CD4-positive, alpha-beta T cell treated with Interleukin-6 at 100 ng/mL for 8 hours (primary cell): ENCODE measurements around the gene TULP3.

Experiments
- DNase-seq: peaks from one replicate; pipeline ENCODE4 v3.0.0-alpha.2; 2020; ENCODE audit warnings: mixed read lengths, low spot score

TULP3 gene

GRCh38 chr12:2877047-2877952 lies 13.4 kb upstream of the TULP3 start, which contains the start of the genes FOXM1 and RHNO1:
Gene FOXM1 (minus strand): TSS chr12:2877174. CDS start chr12:2874478, 2,696 bp downstream.
Gene RHNO1 (plus strand): TSS chr12:2877223. CDS start chr12:2885367, 8,144 bp downstream.
- peak; percentile 83 for DNase-seq

- DNase-seq, result no peak
Measured at GRCh38 chr12:2877953-2878732, 12.5 kb upstream of the TULP3 start.

GRCh38 chr12:2879853-2880252 lies 10.8 kb upstream of the TULP3 start:
- DNase-seq, result no peak

- no peak for DNase-seq
Measured at GRCh38 chr12:2884810-2885209, 5.9 kb upstream of the TULP3 start.

GRCh38 chr12:2886768-2887450 lies 3.8 kb upstream of the TULP3 start:
- no peak for DNase-seq

GRCh38 chr12:2890001-2890387 lies 697 bp upstream of the TULP3 start:
- DNase-seq, result no peak

GRCh38 chr12:2891240-2892053 lies 756 bp downstream of the TULP3 start:
- DNase-seq, result no peak

GRCh38 chr12:2892246-2892645 lies 1.6 kb downstream of the TULP3 start:
- no peak for DNase-seq

- no peak for DNase-seq
Measured at GRCh38 chr12:2893007-2893406, 2.3 kb downstream of the TULP3 start.

- DNase-seq, result no peak
Measured at GRCh38 chr12:2895051-2895451, 4.4 kb downstream of the TULP3 start.

- DNase-seq, result no peak
Measured at GRCh38 chr12:2895511-2895910, 4.8 kb downstream of the TULP3 start.

GRCh38 chr12:2897418-2897817 lies 6.7 kb downstream of the TULP3 start:
- no peak for DNase-seq

- DNase-seq, result no peak
Measured at GRCh38 chr12:2900642-2901041, 10.0 kb downstream of the TULP3 start.

GRCh38 chr12:2902272-2902880 lies 11.7 kb downstream of the TULP3 start:
- DNase-seq, result no peak

- DNase-seq, result no peak
Measured at GRCh38 chr12:2904260-2904659, 13.6 kb downstream of the TULP3 start.

- DNase-seq, result no peak
Measured at GRCh38 chr12:2912216-2912575, 21.5 kb downstream of the TULP3 start.

- DNase-seq, result no peak
Measured at GRCh38 chr12:2919249-2919648, 28.6 kb downstream of the TULP3 start.

- DNase-seq, result no peak
Measured at GRCh38 chr12:2922329-2922728, 31.6 kb downstream of the TULP3 start.

- no peak for DNase-seq
Measured at GRCh38 chr12:2923057-2923456, 32.4 kb downstream of the TULP3 start.

- DNase-seq, result no peak
Measured at GRCh38 chr12:2924019-2924418, 33.3 kb downstream of the TULP3 start.

- DNase-seq, result no peak
Measured at GRCh38 chr12:2925322-2925995, 34.8 kb downstream of the TULP3 start.
